Right cardiac atrium (tissue), 5 donors: ENCODE measurements around the gene GABRD. TPM values are rescaled to one million over a fixed set of nuclear protein-coding genes. Genes with fewer than 3 reads are reported as not detected.

Experiments
- ATAC-seq, 2 donors: fragments of 200-7000 bp; cut with Tn5 transposase; one replicate each; pipeline versions ENCODE4 v1.8.0 to v1.9.1; 2020; ENCODE audit warnings: moderate library complexity in 2 of 2, mild to moderate bottlenecking in 1 of 2
- DNase-seq, 3 donors: peaks; one replicate each; pipeline ENCODE4 v3.0.0-alpha.2; 2020
- H3K27ac ChIP-seq: one replicate; pipeline ENCODE4 v1.5.1; 2013; ENCODE audit warnings: mild to moderate bottlenecking, low read length, control low read depth, moderate library complexity
- H3K27me3 ChIP-seq: one replicate; pipeline ENCODE4 v1.6.1; 2013; ENCODE audit not compliant: control insufficient read depth, insufficient read depth
- H3K4me1 ChIP-seq: one replicate; pipeline ENCODE4 v1.6.1; 2013; ENCODE audit warnings: low read length; ENCODE audit not compliant: control insufficient read depth, insufficient read depth
- H3K4me3 ChIP-seq: one replicate; pipeline ENCODE4 v1.5.1; 2013; ENCODE audit warnings: low read length, control low read depth
- H3K9me3 ChIP-seq: one replicate; pipeline ENCODE4 v1.6.1; 2013; ENCODE audit warnings: low read length; ENCODE audit not compliant: control insufficient read depth
- WGBS: extraction: QIAGEN DNeasy Blood & Tissue Kit; methylation state at CpG from one replicate; pipeline ENCODE4 v1.1.7; 2013; 5-methylcytosine and 5-hydroxymethylcytosine counted together
- intact Hi-C, 4 donors: fragments of 100-400 bp; cut with DNase I; formaldehyde crosslinking; loops; one replicate each; pipeline versions ENCODE4 v1.11.0 to v1.14.0; 2022 to 2023
- polyA plus RNA-seq: library from polyadenylated mRNA; stranded (reverse); fragments of 200-250 nt; gene quantifications from one replicate; pipeline ENCODE4 v1.2.3, GENCODE V29; 2013
- total RNA-seq, 4 donors: library from RNA; stranded (reverse); fragmentation: NEBNext Ultra II Directional; extraction: Animal tissue kit (Norgen Biotek cat#: 25700); gene quantifications; one replicate each; pipeline ENCODE4 v1.2.1, GENCODE V29; 2021
- donor health status: healthy with polysubstance abuse.
- donor health status: DM: no; HTN: yes; CAD: no.
- donor health status: DM: no; HTN: no; CAD: no.
- donor health status: DM: no; HTN: yes; CAD: no; lungs with severe emphysema.
- donor health status: DM: yes; HTN: yes; CAD: no.

GABRD gene
- total and polyA plus RNA-seq, 5 donors, result 0.26 to 0.85 (median 0.46) TPM; not detected in 1

DNA sequence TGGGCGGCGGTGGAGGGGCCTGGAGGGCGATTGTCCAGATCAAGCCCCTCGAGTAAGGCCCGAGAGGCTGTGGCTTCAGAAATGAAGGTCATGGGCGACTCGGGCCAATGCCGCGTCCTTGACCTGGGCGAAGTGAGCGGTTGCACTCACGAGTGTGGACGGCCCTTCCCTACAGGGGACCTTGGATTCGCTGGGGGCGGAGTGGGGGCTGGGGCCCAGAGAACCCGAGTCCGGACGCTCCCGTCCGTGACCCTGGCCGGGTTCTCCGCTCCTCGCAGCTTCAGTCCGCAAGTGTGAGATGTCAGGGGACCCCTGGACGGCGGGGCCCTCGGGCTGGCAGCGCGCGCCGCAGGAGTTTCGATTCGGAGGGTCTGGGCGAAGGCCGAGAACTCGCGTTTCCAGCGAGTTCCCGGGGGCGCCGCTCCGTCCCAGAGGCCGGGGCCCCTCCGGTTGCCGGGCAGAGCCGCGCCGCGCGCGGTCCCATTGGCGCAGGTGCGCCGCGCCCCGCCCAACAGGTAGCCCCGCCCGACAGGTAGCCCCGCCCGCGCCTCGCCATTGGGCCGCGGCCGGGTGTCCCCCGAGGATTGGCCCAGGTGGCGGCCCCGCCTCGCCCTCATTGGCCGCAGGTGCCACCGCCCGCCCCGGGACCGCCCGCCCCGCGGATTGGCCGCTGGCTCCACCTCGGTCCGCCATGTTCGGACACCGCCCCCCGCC lies 30.7 kb downstream of the GABRD start, which contains the start of gene PRKCZ:
TSS of gene PRKCZ (plus strand) at position 694 of the 714 bp plus-strand sequence. CDS start 220 bp downstream, outside the sequence.
- intact Hi-C loops, result loop anchor here in 3 of 4 donors (5.0 kb wide), 4 partner anchors 88 to 108 kb away; no protein-coding TSS in a partner anchor
- H3K27me3 ChIP-seq, result no peaks in the 10 kb centered on the region
- no peaks in the 10 kb centered on the region for H3K9me3 ChIP-seq
- ATAC-seq (peak; percentile 75 to 79), DNase-seq (peak; percentile 77 to 92 (median 91))
- WGBS, result 4% methylated on average over 81 of the region's 83 CpGs
- no peaks in the 10 kb centered on the region for H3K4me1 ChIP-seq
- H3K4me3 ChIP-seq, result peak within 1 kb of the TSS; percentile 74
- H3K27ac ChIP-seq, result peak within 1 kb of the TSS; percentile 2

DNA sequence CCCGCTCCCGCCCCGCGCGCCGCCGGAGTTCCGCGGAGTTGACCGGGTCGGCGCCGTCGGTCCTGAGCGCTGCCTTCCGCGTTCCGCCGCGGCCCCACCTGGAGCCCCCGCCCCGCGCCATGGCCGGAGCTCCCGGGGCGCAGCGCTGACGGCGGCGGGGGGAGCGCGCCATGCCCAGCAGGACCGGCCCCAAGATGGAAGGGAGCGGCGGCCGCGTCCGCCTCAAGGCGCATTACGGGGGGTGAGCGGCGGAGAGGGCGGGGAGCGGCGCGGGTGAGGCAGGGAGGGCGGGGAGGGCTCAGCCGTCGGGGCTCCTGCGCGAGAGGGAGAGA lies 31.3 kb downstream of the GABRD start:
- H3K9me3 ChIP-seq, result no peaks in the 10 kb centered on the region
- H3K4me3 ChIP-seq, result peak overlapping the region; percentile 74
- H3K27me3 ChIP-seq, result no peaks in the 10 kb centered on the region
- ATAC-seq (peak in 1 of 2 donors; percentile 1), DNase-seq (peak in 1 of 3 donors; percentile 59)
- no peaks in the 10 kb centered on the region for H3K4me1 ChIP-seq
- WGBS, result 3% methylated on average over 48 of the region's 51 CpGs
- intact Hi-C loops, result no loop called here
- H3K27ac ChIP-seq, result no peak overlapping the region

- DNase-seq, result peak in 2 of 3 donors; percentile 54 to 64
- intact Hi-C loops, result no loop called here
- 16% methylated on average over 84 of the region's 84 CpGs for WGBS
- H3K4me1 ChIP-seq, result no peaks in the 10 kb centered on the region
- H3K9me3 ChIP-seq, result no peaks in the 10 kb centered on the region
- no peaks in the 10 kb centered on the region for H3K27me3 ChIP-seq
- peak overlapping the region; percentile 74 for H3K4me3 ChIP-seq
- no peak for ATAC-seq
- H3K27ac ChIP-seq, result no peak overlapping the region
Measured at GRCh38 chr1:2050793-2051682, 31.9 kb downstream of the GABRD start.

- WGBS, result 68% methylated on average over 16 of the region's 16 CpGs
- H3K27me3 ChIP-seq, result no peaks in the 10 kb centered on the region
- no peak for ATAC-seq
Measured at GRCh38 chr1:2052054-2052679, 33.0 kb downstream of the GABRD start.

GRCh38 chr1:2052756-2053155 lies 33.6 kb downstream of the GABRD start:
- DNase-seq, result peak in 1 of 3 donors; percentile 21
- no peak for ATAC-seq
- H3K27me3 ChIP-seq, result no peaks in the 10 kb centered on the region
- 85% methylated on average over 10 of the region's 10 CpGs for WGBS
- intact Hi-C loops, result no loop called here
- no peak overlapping the region for H3K27ac ChIP-seq
- no peak overlapping the region for H3K4me3 ChIP-seq
- no peaks in the 10 kb centered on the region for H3K9me3 ChIP-seq
- H3K4me1 ChIP-seq, result no peaks in the 10 kb centered on the region

More at GRCh38 chr1:2052054-2052679, 33.0 kb downstream of the GABRD start:
- Histone ChIP-seq H3K4me3 (no peak overlapping the region), H3K9me3 (no peaks in the 10 kb centered on the region), H3K4me1 (no peaks in the 10 kb centered on the region), H3K27ac (no peak overlapping the region)
- DNase-seq, result peak in 1 of 3 donors; percentile 11
- intact Hi-C loops, result no loop called here

DNA sequence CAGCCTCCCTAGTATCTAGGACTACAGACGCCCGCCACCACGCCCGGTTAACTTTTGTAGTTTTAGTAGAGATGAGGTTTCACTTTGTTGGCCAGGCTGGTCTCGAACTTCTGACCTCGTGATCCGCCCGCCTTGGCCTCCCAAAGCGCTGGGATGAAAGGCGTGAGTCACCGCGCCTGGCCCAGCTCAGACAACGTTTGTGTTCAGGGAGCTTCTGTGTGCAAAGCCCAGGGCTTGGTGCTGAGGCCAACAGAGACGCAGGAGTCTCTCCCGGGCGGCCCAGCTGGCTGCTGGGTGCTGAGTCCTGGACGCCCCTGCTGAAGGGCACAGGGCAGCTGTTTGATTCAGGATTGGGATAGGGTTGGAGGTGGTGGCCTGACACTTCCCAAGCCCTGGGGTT lies 34.1 kb downstream of the GABRD start:
- DNase-seq (peak in 1 of 3 donors; percentile 21), ATAC-seq (no peak)
- no peaks in the 10 kb centered on the region for H3K27me3 ChIP-seq
- no peaks in the 10 kb centered on the region for H3K9me3 ChIP-seq
- H3K4me1 ChIP-seq, result no peaks in the 10 kb centered on the region
- 88% methylated on average over 17 of the region's 17 CpGs for WGBS
- H3K27ac ChIP-seq, result no peak overlapping the region
- H3K4me3 ChIP-seq, result no peak overlapping the region
- intact Hi-C loops, result no loop called here

DNA sequence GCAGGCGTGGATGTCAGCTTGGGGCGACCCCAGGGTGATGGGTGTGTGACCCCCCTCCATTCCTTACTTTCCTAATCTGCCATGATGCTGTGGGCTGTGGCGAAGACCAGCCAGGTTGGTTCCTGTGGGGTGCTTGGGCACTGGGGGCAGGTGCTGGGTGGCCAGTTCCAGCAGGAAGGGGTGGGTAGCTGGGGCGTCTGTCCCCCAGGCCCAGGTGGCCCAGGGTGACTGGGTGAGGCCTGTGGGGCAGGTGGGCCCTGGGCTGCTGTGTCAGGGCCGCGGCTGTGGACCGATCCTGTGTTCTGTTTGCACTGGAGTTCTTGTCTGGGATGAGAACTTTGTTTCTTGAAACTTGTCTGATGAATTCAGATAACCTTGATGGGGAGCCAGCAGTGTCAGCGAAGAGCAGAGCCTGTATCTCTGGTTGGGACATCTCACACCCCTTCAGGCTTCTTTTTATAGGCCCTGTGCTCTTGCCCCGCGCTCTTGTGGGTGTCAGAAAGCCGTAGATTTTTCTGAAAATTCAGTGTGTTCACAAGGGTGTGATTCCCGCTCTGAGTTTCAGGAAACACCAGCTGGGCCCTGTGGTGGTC lies 34.7 kb downstream of the GABRD start:
- Histone ChIP-seq H3K4me3 (no peak overlapping the region), H3K27me3 (no peaks in the 10 kb centered on the region), H3K4me1 (no peaks in the 10 kb centered on the region), H3K9me3 (no peaks in the 10 kb centered on the region), H3K27ac (peak overlapping the region; percentile 34)
- WGBS, result 75% methylated on average over 12 of the region's 12 CpGs
- DNase-seq (peak in 1 of 3 donors; percentile 43), ATAC-seq (no peak)
- intact Hi-C loops, result no loop called here

DNA sequence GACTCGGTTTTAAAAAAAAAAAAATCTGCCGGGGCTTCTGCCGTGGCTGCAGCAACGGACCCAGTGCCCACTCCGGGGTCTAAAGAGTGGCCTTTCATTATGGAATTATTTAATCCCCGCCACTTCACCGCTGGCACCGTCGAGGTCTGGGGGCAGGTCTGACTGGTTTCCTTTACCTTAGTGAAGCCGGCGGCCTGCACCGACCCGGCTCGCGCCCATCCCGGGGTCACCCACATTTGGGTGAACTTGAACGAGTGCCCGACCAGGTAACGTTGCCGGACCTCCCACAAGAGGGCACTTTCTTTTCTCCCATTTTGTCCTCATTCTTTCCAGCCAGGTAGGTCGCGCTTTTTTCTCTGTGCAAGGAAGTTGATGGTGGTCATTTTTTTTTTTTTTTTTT lies 35.4 kb downstream of the GABRD start:
- WGBS, result 77% methylated on average over 22 of the region's 22 CpGs
- Histone ChIP-seq H3K27ac (no peak overlapping the region), H3K9me3 (no peaks in the 10 kb centered on the region), H3K27me3 (no peaks in the 10 kb centered on the region), H3K4me3 (no peak overlapping the region), H3K4me1 (no peaks in the 10 kb centered on the region)
- ATAC-seq (no peak), DNase-seq (peak in 1 of 3 donors; percentile 54)
- intact Hi-C loops, result no loop called here

DNA sequence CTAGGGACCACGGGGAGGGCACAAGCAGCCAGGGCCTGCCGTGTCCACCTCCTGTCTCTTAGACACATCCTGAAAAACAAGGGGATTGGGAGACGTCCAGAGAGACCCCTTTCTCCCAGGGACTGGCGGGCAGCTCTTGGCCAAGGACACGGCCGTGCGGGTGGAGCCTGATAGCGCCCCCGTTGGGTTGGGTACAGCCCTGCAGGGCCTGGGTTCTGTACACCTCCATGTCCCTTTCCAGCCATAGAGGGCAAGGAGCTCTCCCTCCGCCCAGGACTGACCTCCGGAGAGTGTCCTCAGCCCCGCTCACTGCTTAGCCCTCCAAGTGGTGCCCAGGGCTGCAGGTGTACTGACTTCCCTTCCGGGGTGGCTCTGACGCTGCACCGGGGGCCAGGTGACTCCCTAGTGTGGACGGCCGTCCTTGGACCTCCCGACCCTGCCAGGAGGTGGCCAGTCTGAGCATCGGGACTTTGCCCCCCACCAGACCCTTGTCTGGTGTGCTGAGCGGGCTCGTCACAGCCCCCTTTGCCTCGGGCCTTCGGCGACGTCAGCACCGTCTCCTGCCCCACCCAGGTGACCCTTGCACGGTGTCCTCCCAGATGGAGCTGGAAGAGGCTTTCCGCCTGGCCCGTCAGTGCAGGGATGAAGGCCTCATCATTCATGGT lies 36.9 kb downstream of the GABRD start:
- Histone ChIP-seq H3K27me3 (no peaks in the 10 kb centered on the region), H3K27ac (no peak overlapping the region), H3K9me3 (no peaks in the 10 kb centered on the region), H3K4me3 (no peak overlapping the region), H3K4me1 (no peaks in the 10 kb centered on the region)
- 93% methylated on average over 29 of the region's 29 CpGs for WGBS
- no peak for ATAC-seq
- DNase-seq, result peak in 1 of 3 donors; percentile 48
- intact Hi-C loops, result no loop called here

DNA sequence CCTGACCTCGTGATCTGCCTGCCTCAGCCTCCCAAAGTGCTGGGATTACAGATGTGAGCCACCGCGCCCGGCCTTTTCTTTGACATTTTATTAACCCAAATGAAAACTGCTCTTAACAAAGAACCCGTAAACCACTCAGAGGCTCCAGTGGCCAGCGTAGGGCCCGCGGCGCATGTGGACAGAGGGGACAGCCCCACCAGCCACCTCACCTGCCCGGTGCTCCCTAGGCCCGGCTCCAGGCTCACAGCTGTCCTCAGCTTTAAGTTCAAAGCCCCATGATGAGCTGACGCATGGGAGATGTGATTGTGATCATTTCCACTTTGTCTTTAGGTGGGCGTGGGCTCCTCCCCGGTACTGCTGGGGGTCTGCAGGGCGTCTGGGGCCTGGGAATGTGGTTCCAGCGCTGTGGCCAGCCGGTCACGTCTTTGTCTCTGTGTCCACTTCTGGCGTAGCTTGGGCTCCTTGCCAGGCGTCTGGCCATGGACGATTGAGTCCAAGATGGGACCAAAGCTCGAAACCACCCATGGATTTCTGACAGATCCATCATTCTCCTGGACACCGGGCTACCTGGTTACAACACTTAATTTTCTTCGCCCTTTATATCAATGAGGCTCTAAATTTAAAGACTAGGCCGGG lies 37.9 kb downstream of the GABRD start:
- 91% methylated on average over 25 of the region's 25 CpGs for WGBS
- ATAC-seq (no peak), DNase-seq (peak in 1 of 3 donors; percentile 49)
- intact Hi-C loops, result no loop called here
- no peaks in the 10 kb centered on the region for H3K4me1 ChIP-seq
- H3K9me3 ChIP-seq, result no peaks in the 10 kb centered on the region
- H3K4me3 ChIP-seq, result no peak overlapping the region
- H3K27me3 ChIP-seq, result no peaks in the 10 kb centered on the region
- H3K27ac ChIP-seq, result no peak overlapping the region
